HG03354 (cell line): ENCODE measurements around the gene LYRM7.

Experiments
- ATAC-seq: cut with Tn5 transposase; IDR thresholded peaks from one replicate; pipeline ENCODE4 v1.9.1; 2021; ENCODE audit warnings: mild to moderate bottlenecking; ENCODE audit not compliant: unreplicated experiment, poor library complexity, severe bottlenecking

Gene LYRM7

GRCh38 chr5:131212471-131213021, 41.8 kb downstream of the LYRM7 start:
- ATAC-seq = no peak

- ATAC-seq = no peak
Observed at GRCh38 chr5:131214609-131215227, 44.0 kb downstream of the LYRM7 start.

- no peak for ATAC-seq
Observed at GRCh38 chr5:131217791-131218190, 47.0 kb downstream of the LYRM7 start.

GRCh38 chr5:131218392-131218791, 47.6 kb downstream of the LYRM7 start:
- ATAC-seq = no peak

- no peak for ATAC-seq
Observed at GRCh38 chr5:131220566-131220965, 49.8 kb downstream of the LYRM7 start.

- no peak for ATAC-seq
Observed at GRCh38 chr5:131221008-131221703, 50.4 kb downstream of the LYRM7 start.

GRCh38 chr5:131221888-131222287, 51.1 kb downstream of the LYRM7 start:
- ATAC-seq = no peak

- no peak for ATAC-seq
Observed at GRCh38 chr5:131222731-131223130, 52.0 kb downstream of the LYRM7 start.

GRCh38 chr5:131223751-131224386, 53.1 kb downstream of the LYRM7 start:
- no peak for ATAC-seq

- ATAC-seq = peak; percentile 80
Observed at GRCh38 chr5:131224387-131225201, 53.9 kb downstream of the LYRM7 start.

GRCh38 chr5:131225282-131225974, 54.7 kb downstream of the LYRM7 start:
- no peak for ATAC-seq

GRCh38 chr5:131226899-131227298, 56.2 kb downstream of the LYRM7 start:
- no peak for ATAC-seq

- no peak for ATAC-seq
Observed at GRCh38 chr5:131228646-131229045, 57.9 kb downstream of the LYRM7 start.

- no peak for ATAC-seq
Observed at GRCh38 chr5:131229623-131230022, 58.9 kb downstream of the LYRM7 start.

GRCh38 chr5:131230406-131230805, 59.7 kb downstream of the LYRM7 start:
- peak; percentile 75 for ATAC-seq

GRCh38 chr5:131239686-131240085, 68.9 kb downstream of the LYRM7 start:
- no peak for ATAC-seq

- ATAC-seq = no peak
Observed at GRCh38 chr5:131242728-131243255, 72.0 kb downstream of the LYRM7 start.

- ATAC-seq = peak; percentile 86
Observed at GRCh38 chr5:131245312-131245711, 74.6 kb downstream of the LYRM7 start.

- no peak for ATAC-seq
Observed at GRCh38 chr5:131245948-131246347, 75.2 kb downstream of the LYRM7 start.
